Measurements from ENCODE around the gene SH2D6.
"Not testable (repeated sequence)": the region's sequence is repeated elsewhere in the genome, so short reads cannot be mapped to it uniquely, and the experiment has no call there.

The SH2D6 gene

GRCh38 chr2:85398426-85399182, 19.9 kb upstream of the SH2D6 start:
- no peak for DNase-seq (ENCODE audit: low spot score)

DNA sequence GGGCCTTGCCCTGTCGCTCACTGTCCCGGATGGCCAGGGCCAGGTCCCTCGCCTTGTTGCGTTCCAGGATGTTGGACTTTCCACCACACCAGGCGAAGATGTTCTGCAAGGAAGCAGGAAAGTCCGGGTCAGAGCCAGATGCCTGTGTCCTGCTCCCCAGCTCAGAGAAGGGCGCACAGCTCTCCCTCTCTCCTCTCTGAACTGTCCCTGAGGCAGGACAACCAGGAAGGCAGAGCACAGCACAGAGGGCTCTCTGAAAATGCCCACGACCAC, 19.4 kb upstream of the SH2D6 start:
- no peak for DNase-seq (ENCODE audit: low spot score)

- DNase-seq (ENCODE audit: low spot score), result no peak
Observed at GRCh38 chr2:85400023-85400422, 18.5 kb upstream of the SH2D6 start.

DNA sequence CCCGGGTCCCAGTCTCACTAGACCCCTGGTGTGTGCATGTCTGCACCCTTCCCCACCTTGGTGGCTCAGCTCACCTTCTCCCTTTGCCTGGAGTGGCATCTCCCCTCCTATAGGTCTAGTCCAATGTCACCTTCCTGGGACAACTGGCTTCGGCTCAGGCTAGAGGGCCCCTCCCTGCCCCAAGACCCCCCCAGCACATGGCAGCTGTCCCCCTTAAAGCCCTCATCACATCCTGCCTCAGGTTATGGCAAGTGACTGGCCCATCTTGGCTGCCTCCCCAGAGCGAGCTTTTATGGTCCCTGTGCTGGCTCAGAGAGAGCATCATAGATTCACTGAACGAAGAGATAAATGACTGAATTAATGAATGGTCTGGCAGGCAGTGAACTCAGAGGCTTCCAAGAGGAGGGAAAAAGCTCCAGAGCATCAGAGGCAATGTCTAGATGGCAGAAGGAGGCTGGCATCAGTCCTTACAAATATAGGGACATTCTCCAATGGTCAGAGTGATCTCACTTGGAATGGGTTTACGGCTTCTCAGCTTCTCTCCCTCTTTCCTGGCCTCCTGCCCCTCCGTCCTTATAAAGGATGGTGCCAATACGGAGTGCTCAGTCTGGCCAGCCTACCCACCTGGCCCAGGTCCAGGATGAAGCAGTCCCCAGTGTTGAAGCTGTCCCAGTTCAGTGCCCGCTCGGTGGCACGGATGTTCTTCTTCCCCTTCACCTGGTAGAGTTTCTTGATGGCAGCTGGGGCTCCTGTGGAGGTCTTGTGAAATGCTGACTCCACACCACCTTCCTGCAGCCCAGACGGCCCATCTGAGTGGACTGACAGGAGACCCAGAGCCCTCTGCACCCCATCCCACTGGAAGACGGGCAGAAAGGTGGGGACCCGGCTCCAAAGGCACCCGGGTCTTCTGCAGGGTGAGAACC, 17.7 kb upstream of the SH2D6 start:
- DNase-seq (ENCODE audit: low spot score), result no peak

- no peak for DNase-seq (ENCODE audit: low spot score)
Observed at GRCh38 chr2:85401464-85401805, 17.1 kb upstream of the SH2D6 start.

DNA sequence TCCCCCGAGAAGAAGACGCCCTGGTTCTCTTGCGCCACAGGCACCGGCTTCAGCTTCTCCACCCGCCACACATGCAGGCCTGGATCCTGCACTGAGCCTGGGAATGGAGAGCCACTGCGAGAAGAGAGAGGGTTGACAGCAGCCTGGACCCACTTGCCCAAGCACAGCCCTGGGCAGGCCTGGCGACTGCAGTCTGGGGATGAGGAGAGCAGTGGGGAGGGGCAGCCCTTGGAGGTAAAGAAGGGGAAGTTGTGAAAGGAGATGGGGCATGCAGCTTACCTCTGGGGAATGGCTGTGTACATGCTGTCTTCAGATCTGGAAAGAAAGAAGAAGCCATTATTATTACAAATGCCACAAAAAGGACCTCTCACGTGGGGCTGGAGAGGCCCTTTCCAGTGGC, 16.7 kb upstream of the SH2D6 start:
- no peak for DNase-seq (ENCODE audit: low spot score)

GRCh38 chr2:85405201-85406059, 13.1 kb upstream of the SH2D6 start:
- DNase-seq (ENCODE audit: low spot score), result no peak

DNA sequence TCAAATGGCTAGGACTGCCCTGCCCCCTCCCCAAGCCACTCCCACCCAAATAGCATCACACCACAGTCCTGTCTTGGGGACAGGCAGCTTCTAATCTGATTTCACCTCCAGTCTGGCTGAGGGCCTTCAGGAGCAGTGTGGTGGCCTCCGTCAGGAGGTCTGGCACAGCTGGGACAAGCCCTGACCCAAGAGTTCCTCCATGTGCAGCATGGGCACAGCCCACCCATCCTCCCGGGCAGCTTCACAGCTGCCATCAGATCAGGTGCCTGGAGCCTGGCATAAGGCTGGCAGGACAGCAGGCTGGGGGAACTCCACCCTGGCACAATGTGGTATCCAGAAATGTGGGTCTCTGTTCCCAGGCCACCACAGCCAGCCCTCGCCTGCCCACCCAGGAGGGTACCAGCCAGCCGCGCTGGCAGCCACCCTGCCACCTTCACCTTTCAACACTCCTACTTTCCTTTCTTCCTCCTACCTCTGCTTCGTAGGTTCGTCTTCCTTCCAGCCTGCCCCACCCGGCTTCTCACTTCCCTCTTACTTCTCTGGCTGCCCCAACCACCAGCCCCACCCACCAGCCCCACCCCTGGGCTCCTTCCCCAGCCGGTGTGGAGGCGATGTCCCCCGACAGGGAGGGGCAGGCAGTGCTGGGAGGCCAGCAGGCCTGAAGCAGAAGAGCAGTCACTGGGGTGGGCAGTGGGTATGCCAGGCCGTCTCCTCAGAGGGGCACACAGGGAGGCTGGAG, 8.5 kb upstream of the SH2D6 start, which contains the start of gene CAPG:
Gene CAPG, minus strand, starts transcription at position 522 of the 739 bp plus-strand sequence. CDS start 8,221 bp downstream, outside the sequence.
- DNase-seq (ENCODE audit: low spot score), result no peak

- no peak for DNase-seq (ENCODE audit: low spot score)
Observed at GRCh38 chr2:85410584-85411404, 7.7 kb upstream of the SH2D6 start.

- no peak for DNase-seq (ENCODE audit: low spot score)
Observed at GRCh38 chr2:85411405-85411748, 7.1 kb upstream of the SH2D6 start.

GRCh38 chr2:85413592-85414420, 4.7 kb upstream of the SH2D6 start:
- DNase-seq (ENCODE audit: low spot score), result no peak

GRCh38 chr2:85414421-85414759, 4.1 kb upstream of the SH2D6 start:
- not testable (repeated sequence) for DNase-seq (ENCODE audit: low spot score)

- no peak for DNase-seq (ENCODE audit: low spot score)
Observed at GRCh38 chr2:85414761-85415553, 3.6 kb upstream of the SH2D6 start.

- no peak for DNase-seq (ENCODE audit: low spot score)
Observed at GRCh38 chr2:85415980-85416650, 2.4 kb upstream of the SH2D6 start.

- DNase-seq (ENCODE audit: low spot score), result no peak
Observed at GRCh38 chr2:85419009-85419675, 628 bp downstream of the SH2D6 start.

DNA sequence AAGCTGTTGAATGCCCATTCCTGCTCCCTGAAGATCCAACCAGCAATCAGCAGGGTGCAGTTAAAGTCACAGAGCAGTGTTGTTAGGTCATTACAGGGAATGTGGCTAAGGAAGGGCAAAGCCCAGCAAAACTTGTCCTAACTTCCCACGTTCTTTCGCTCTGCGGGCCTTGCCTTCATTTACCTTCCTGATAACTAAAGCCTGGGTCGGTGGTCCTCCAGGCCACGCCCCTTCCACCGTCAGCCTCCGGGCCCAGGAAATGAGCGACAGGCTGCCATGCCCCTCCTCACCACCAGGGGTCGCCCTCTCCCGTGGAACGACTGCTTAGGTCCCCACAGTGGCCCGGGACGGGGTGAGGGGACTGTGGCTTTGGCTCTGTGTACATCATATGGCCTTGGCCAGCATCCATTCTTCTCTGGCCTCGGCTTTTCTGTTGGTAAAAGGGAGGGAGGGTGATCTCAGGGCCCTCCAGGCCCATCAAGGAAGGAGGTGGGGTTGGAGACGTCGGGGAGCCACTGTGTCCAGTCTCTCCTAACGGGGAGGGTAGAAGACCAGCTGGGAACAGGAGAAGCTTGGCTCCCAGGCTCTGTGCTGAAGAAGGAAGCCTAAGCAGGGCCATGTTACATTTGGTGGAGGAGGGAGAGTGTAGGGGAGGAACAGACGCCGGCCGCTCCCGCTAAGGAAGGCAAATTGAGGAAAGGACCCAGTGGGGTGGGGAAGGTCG, 2.2 kb downstream of the SH2D6 start:
- peak; percentile 88 for DNase-seq (ENCODE audit: low spot score)
